NCI-H1092 treated with DMSO at 0.1 percent for 48 hours (cell line): Measurements from ENCODE around the gene HHATL.
"Not testable (repeated sequence)": the region's sequence is repeated elsewhere in the genome, so short reads cannot be mapped to it uniquely, and the experiment has no call there.

Experiments
- DNase-seq: peaks from one replicate; lab custom pipeline; 2025; lab: John Stamatoyannopoulos, UW

Gene HHATL

GRCh38 chr3:42733501-42734262 lies 31.1 kb upstream of the HHATL start:
- DNase-seq, result no peak

GRCh38 chr3:42732829-42733459 lies 30.3 kb upstream of the HHATL start:
- no peak for DNase-seq

- DNase-seq, result no peak
Measured at GRCh38 chr3:42732196-42732828, 29.7 kb upstream of the HHATL start.

GRCh38 chr3:42731476-42732195 lies 29.0 kb upstream of the HHATL start:
- DNase-seq, result no peak

- DNase-seq, result no peak
Measured at GRCh38 chr3:42730706-42731420, 28.3 kb upstream of the HHATL start.

- no peak for DNase-seq
Measured at GRCh38 chr3:42730294-42730693, 27.7 kb upstream of the HHATL start.

GRCh38 chr3:42729404-42730145 lies 27.0 kb upstream of the HHATL start:
- DNase-seq, result no peak

- DNase-seq, result no peak
Measured at GRCh38 chr3:42728668-42729364, 26.2 kb upstream of the HHATL start.

GRCh38 chr3:42728056-42728455 lies 25.5 kb upstream of the HHATL start:
- no peak for DNase-seq

- DNase-seq, result no peak
Measured at GRCh38 chr3:42725454-42725853, 22.9 kb upstream of the HHATL start.

- DNase-seq, result no peak
Measured at GRCh38 chr3:42723219-42723618, 20.6 kb upstream of the HHATL start.

GRCh38 chr3:42722442-42722841 lies 19.8 kb upstream of the HHATL start:
- DNase-seq, result not testable (repeated sequence)

GRCh38 chr3:42721690-42722089 lies 19.1 kb upstream of the HHATL start:
- DNase-seq, result no peak

- DNase-seq, result no peak
Measured at GRCh38 chr3:42720126-42720525, 17.5 kb upstream of the HHATL start.

GRCh38 chr3:42719002-42719401 lies 16.4 kb upstream of the HHATL start:
- no peak for DNase-seq

GRCh38 chr3:42718338-42718737 lies 15.7 kb upstream of the HHATL start:
- no peak for DNase-seq

- DNase-seq, result no peak
Measured at GRCh38 chr3:42717306-42717705, 14.7 kb upstream of the HHATL start.

GRCh38 chr3:42714171-42714852 lies 11.7 kb upstream of the HHATL start:
- DNase-seq, result no peak

- no peak for DNase-seq
Measured at GRCh38 chr3:42713747-42714146, 11.1 kb upstream of the HHATL start.
